HG02943 (cell line): ENCODE data around the gene DPP3.
"Not testable (repeated sequence)": the region's sequence is repeated elsewhere in the genome, so short reads cannot be mapped to it uniquely, and the experiment has no call there.

Source experiments
- ATAC-seq: cut with Tn5 transposase; IDR thresholded peaks from one replicate; pipeline ENCODE4 v1.9.1; 2021; ENCODE audit warnings: mild to moderate bottlenecking, low read depth, moderate library complexity; ENCODE audit not compliant: unreplicated experiment

DPP3 gene

DNA sequence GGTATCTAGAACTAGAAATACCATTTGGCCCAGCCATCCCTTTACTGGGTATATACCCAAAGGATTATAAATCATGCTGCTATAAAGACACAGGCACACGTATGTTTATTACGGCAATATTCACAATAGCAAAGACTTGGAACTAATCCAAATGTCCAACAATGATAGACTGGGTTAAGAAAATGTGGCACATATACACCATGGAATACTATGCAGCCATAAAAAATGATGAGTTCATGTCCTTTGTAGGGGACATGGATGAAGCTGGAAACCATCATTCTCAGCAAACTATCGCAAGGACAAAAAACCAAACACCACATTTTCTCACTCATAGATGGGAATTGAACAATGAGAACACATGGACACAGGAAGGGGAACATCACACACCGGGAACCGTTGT, 16.1 kb upstream of the DPP3 start:
- not testable (repeated sequence) for ATAC-seq

DNA sequence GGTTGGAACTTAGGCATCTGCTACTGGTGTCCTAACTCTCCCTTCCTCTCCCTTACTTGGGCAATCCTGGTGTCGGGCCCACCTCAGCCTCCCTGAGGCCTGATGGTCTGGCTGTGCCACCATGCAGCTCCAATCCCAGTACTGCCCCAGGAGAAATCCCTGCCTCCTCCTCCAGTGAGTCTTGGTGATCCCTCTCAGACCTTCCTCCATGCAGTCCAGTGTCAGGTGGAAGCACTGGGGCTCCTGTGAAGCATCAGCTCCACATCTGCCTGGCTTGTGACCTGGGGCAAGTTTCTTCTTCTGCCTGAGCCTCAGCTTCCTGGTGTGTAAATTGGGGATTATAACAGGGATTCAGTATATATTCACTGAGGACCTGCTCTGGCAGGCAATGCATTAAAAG, 15.3 kb upstream of the DPP3 start:
- no peak for ATAC-seq

DNA sequence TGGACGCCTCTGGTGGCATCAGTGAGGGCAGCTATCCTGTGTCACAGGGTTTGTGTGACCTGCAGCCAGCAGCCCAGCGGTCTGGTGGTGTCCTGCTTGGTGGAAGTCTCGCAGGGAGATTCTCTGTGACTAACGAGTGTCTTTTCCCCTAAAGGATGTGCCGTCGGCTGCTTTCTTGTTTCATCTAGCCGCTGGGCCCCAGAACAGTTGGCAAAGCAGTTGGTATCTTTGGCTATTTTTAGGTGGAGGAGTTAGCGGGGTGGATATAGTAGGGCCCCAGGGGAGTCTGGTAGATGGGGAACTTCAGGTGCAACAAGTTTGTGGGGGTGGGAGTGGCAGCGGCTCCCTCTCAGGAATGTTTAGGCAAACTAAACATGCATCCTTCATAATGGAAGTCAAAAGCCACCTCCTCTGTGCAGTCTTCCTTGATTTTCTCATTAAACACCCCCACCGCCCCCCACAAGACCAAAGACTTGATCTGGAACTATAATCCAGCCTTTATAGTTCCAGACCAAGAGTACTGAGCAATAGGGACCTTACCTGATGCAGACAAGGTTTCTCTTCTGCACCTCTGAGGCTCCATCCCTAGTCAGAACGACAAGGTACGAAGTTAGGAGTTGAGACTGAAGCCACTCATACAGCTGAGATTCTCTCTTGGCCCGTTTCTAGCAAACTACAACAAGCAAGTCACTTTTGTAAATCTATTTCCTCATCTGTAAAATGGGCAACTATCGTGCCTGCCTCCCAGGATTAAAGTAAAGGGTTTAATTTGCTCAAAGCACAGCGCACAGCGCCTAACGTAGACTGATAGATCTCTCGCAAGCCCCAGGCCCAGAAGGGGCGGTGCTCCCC, 14.6 kb upstream of the DPP3 start:
- ATAC-seq: no peak

DNA sequence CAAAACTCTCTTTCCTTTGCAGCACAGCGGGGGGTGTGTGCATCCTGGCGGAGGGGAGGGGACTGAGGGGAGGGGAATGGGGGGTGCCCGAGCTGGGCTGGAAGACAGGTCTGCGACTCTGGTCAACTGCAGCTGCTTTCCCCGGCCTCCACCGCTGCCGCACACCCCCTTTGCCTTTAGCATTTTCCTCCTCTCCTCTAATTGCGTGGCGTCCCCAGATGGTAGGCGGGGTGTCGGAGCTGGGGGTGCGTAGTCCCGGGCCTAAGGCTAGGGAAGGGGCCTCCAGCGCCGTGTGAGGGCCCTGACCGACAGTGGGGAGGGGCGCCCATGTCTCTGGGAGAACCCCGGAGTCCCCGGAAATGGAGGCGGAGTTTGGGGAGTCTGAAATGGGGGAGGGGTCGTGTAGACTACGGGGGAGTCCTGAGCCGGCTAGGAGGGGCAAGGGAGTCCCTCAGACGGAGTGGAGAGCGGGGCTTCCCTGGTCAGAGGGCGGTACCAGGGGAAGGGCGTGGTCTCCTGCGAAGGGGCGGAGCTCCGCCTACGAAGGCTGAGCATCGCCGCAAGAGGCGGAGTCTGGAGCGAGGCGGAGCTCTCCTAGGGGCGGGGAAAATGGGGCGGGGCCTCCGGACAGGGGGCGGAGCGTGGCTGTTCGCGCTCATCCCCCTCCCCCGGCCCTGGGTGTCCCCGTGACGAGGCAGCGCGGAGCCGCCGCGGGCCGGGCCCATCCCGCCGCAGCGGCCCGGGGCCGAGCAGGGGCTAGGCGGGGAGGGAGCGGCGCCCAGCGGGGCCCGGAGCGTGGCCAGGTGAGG, 13.8 kb upstream of the DPP3 start, which contains the start of gene PELI3:
Gene PELI3 (plus strand): TSS at position 681 of the 809 bp plus-strand sequence. CDS start 1,224 bp downstream, outside the sequence.
- peak; percentile 63 for ATAC-seq

DNA sequence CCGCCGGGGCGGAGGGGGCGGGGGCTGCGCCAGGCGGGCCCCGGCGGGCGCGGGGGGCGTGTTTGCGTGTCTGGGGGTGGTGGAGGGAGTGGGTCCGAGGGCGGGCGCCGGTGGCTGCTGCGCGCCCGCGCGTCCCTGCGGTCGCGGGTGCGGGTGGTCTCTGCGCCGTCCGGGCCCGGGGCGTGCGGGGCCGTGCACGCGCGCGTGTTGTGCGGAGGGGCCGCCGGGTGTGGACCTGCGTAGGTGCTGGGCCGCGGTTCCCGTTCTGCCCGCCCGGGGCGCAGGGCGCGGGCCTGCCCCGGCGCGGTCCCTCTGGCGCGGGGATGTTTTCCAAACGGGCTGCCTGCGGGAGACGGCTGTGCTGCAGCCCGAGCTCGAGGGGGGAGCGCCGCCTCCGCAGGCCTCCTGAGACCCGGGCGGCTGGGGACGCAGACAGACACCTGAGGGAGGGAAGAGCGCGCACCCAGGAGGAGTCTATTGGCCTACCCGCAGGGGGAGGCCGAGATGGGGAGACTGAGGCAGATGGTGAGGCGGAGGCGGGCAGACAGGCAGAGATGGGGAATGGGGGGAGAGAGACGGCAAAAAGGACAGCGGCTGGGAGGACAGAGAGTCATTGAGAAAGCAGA, 13.1 kb upstream of the DPP3 start:
- ATAC-seq: peak; percentile 17

DNA sequence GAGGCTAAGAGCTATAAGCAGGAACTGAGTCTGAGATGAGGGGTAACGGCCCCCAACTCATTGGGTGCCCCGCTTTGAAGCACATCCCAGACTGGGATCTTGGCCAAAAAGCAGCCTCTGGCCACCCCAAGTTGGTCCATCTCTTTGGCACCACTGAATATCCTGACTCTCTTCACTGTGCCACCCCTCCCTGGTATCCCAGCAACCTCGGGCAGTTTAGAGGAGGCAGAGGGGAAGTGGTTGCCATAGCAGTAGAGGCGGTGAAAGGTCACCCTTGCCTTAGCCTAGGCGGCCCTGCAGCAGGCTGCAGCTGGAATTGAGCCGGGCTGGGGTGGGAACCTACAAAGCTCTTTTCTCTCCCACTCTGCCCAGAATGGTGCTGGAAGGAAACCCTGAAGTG, 12.5 kb upstream of the DPP3 start:
- no peak for ATAC-seq

DNA sequence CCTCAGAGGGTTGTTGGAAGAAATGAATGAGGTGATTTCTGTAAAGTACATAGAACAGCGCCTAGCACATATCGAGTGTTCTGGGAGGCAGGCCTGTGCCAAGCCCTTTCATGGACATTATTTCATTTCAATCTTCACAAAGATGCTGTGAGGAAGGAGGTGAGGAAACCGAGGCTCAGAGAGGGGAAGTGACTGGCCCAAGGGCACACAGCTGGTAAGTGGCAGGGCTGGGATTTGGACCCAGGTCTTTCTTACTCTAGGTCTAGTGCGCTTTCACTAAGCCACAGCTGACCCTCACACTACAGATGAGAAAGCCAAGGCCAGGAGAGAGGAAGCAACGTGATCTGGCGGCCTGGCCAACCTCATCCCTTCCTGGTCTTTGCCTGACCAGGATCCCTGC, 11.5 kb upstream of the DPP3 start:
- no peak for ATAC-seq

DNA sequence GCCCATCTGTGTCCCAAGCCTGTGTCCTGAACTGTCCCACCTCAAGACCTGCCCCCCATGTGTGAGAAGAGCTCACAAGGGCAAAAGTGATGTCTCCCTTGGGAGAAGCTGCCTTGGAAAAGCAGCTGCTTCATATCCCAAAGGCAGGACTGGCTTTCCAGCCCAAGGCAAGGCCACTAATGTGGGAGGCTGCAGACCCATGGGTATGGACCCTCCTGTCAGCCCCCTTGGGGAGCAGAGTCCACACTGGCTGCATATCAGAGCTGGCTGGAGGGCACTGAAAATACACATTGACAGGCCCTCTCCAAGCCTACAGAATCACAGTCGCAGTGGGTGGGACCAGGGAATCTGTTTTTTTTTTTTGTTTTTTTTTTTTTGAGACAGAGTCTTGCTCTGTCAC, 10.8 kb upstream of the DPP3 start:
- ATAC-seq: no peak

DNA sequence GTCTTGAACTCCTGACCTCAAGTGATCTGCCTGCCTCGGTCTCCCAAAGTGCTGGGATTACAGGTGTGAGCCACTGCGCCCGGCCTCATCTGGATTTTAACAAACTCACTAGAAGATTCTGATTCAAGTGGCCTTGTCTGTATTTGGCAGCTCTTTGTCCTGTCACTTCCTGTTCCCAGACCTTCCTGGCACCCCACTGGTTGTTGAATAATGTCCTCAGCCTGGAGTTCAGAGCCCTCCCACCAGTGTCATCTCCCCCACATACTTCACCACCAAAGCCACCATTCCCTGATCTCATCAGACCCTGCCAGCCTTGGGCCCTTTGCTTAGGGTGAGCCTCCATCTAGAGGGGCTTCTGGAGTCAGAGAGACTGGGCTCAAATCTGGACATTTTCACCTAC, 10.2 kb upstream of the DPP3 start:
- no peak for ATAC-seq

DNA sequence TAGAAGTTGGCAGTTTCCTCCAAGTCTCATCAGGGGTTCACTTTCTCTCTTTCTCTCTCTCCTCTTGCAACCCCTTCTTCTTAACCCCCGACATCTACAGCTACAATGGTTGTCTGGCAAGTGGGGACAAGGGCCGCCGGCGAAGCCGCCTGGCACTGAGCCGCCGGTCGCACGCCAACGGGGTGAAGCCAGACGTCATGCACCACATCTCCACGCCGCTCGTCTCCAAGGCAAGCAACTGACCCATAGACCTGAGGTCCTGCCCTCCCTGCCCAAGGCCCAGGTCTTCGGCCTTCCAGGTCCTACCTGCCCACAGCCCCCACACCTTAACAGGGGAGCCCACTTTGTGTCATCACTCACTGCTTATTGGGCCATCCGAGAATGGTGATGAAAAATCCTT, 9.1 kb upstream of the DPP3 start:
- no peak for ATAC-seq

DNA sequence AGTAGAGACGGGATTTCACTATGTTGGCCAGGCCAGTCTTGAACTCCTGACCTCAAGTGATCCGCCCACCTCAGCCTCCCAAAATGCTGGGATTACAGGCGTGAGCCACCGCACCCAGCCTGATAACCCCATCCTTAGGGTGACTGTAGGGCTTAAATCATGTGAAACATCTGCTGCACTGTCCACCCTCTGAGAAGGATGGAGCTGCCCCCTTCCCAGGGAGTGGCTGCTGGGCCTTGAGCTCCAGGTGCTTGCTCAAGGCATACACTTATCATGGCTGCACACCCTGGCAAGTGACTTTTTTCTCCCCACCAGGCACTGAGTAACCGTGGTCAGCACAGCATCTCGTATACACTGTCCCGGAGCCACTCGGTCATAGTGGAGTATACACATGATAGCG, 8.2 kb upstream of the DPP3 start:
- no peak for ATAC-seq

DNA sequence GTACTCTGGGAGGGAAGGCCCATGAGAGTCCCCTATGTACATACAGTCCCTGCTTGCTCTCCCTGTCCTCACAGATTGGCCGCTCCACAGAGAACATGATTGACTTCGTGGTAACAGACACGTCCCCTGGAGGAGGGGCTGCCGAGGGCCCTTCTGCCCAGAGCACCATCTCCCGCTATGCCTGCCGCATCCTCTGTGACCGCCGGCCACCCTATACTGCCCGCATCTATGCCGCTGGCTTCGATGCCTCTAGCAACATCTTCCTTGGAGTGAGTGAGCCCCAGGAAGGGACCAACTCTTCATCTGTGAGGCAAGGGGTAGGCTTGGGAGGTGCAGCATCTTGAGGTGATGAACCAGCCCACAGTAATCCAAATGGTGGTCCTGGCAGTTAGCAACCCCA, 7.1 kb upstream of the DPP3 start:
- no peak for ATAC-seq

DNA sequence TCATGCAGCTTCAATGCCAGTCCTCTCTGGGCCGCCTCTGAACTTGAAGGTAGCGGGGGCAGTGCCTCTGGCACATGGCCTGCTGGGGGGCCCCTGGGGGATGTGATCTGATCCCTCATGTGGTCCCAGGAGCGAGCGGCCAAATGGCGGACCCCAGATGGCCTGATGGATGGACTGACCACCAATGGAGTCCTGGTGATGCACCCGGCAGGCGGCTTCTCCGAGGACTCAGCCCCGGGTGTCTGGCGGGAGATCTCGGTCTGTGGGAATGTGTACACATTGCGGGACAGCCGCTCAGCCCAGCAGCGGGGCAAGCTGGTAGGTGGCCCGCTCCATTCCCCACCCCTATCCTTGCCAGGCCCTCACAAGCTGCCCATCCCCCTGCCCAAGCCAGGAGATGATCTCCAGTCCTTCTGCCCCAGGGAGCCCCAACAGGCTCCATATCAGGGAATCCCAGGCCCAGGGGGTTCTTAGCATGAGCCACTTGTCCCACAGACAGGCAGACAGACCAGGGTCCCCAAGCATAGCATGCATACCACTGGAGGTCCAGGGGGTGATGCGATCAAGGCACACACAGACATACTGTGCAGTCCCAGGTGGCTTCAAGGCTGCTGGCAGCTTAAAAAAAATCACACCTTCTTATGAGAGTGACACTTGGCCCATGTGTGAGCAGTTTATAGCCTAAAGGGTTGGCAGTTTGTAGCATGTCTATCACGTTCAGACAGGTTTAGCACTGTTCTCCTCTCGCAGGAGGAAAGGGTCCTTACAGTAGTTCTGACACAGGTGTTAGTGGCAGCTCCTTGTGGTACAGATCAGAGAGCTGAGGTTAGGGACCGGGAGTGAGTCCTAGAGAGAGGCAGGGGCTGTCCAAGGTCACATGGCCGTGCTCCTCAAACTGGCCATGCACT, 6.4 kb upstream of the DPP3 start:
- no peak for ATAC-seq

DNA sequence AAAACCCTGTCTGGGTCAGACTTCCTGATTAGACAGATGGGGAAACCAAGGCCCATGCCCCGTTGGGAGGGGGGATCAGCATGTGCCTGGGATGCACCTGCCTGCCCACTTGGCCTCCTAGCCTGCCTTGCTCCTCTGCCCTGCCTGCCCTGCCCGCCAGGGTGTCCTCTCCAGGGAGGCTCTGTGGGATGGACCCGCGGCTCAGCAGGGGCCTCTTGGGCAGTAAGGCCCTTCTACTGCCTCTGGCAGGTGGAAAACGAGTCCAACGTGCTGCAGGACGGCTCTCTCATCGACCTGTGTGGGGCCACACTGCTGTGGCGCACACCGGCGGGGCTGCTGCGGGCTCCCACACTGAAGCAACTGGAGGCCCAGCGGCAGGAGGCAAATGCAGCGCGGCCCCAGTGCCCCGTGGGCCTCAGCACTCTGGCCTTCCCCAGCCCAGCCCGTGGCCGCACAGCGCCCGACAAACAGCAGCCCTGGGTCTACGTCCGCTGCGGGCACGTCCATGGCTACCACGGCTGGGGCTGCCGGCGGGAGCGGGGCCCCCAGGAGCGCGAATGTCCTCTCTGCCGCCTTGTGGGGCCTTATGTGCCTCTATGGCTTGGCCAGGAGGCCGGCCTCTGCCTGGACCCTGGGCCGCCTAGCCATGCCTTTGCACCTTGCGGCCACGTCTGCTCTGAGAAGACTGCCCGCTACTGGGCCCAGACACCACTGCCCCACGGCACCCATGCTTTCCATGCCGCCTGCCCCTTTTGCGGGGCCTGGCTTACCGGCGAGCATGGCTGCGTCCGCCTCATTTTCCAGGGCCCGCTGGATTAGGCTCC, 4.7 kb upstream of the DPP3 start:
- no peak for ATAC-seq

DNA sequence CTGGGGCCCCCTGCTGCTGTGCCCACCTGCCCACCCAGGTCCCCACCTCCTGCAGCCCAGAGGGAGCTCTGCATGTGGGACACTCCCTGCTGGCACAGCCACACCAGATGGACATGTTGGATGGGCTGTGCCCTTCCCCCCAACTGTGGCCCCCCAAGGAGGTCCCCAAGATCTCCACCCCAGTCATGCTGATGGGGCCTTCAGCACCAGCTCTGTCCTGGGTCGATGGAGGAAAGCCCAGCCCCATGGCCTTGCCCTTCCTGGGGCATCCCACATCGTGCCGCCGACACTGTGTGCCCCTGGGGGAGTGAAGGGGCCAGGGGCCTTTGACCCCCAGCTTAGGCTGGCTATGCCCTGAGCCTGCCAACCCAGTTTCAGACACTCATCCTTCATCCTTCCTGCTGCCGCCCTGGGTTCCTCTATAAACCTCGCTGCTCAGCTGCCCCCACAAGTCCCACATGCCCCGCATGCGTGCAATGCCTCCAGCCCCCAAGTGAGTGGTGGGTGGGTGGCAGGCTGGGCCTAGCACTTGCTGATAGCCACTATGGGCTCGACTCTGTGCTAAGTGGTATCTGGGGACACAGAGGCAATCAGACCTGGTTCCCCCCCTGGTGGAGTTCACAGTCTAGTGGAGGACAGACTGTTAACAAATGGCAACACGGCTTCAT, 3.9 kb upstream of the DPP3 start:
- ATAC-seq: no peak

DNA sequence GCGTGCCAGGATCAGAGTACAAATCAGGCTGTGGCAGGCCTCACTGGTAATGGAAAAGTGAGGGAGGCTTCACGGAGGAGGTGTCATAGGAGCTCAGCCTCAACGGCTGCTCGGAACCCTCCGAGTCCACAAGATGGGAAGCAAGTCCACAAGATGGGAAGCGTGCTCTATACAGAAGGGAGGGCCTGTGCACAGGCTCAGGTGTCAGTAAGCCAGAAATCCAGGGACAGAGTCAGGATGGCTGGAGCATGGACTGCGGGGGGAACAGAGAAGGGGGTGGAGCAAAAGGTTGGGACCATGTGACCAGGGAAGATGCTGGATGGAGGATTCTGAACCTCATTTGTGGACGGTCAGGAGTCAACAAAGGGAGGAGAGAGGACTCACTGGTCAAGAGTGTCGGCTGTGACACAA, 3.4 kb upstream of the DPP3 start:
- no peak for ATAC-seq

DNA sequence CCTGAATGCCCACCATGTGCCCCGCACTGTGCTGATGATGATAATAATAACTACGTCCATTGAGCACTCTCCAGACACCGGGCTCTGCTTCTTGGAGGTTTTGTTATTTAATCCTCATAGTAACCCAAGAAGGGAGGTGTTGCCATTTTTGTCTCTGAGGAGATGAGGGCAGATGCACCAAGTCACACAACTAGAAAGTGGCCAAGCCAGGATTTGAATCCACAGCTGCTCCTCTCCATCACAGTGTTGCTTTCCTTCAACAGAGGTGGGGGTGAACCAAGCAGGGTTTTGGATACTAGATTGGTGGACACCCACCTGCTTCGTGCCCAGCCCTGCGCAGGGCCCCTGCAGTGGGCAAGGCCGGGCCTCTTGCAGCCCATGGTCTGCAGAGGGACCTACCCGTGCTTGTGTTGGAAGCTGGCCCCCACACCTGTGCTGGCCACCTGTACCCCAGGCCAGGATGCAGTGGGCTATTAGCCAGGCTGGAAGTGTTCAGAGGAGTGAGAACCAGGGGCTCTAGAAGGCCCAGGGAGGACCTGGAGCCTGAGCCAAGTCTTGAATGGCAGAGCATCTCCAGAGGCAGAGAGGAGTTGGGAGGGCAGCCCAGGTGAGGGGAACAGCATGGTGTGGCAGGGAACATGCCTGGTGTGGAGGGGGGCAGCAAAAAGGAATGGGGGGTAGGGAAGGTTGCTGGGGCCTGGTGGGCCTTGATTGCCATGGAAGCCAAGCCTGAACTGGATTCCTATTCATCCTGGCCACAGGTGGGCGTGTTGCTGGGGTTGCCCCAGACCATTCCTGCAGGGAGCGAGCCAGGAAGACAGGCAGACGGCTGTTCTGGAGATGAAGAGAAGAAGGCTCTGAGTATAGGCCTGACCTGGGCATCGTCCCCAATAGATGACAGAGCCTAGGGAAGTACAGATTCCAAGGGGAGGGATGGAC, 2.7 kb upstream of the DPP3 start:
- ATAC-seq: no peak
